SK-N-SH (cell line): Measurements from ENCODE around the gene SLC27A2. TPM values are rescaled to one million over a fixed set of nuclear protein-coding genes. Genes with fewer than 3 reads are reported as not detected.

Experiments used
- CTCF ChIA-PET: fragments of 300-600, 350-600 bp; formaldehyde crosslinking; extraction: SDS; loops from one replicate; lab custom pipeline; 2021; lab: Yijun Ruan, JAX
- POLR2A ChIA-PET: fragments of 350-600 bp; sonication (Branson Sonifier 250); formaldehyde crosslinking; extraction: SDS; loops from one replicate; lab custom pipeline; 2020; ENCODE audit warnings: antibody characterized with exemption, inconsistent platforms; lab: Yijun Ruan, JAX
- DNase-seq: peaks from one replicate; pipeline ENCODE4 v3.0.0; 2012
- H2AFZ ChIP-seq: fragments of 200-600 bp; sonication (generic); 2 replicates; pipeline ENCODE4 v1.8.1; 2016; ENCODE audit warnings: antibody characterized with exemption, mild to moderate bottlenecking, low read depth
- H3F3A ChIP-seq: fragments of 200-600 bp; sonication (generic); replicated peaks from 2 replicates; pipeline ENCODE3; 2016; ENCODE audit warnings: antibody characterized with exemption, mild to moderate bottlenecking; ENCODE audit not compliant: insufficient read depth
- H3K27ac ChIP-seq, 2 experiments: fragments of 200-500 bp in 1 of 2; fragments of 200-600 bp in 1 of 2; sonication (Bioruptor generic) in 1 of 2; sonication (generic), shearing (Covaris generic) in 1 of 2; 2 replicates each; pipeline versions ENCODE4 v1.5.1 to v1.6.1; 2014 to 2016; ENCODE audit warnings: low read depth in 2 of 2, inconsistent platforms in 1 of 2, low read length in 1 of 2, mild to moderate bottlenecking in 1 of 2, mixed read lengths in 1 of 2
- H3K27me3 ChIP-seq: fragments of 200-600 bp; sonication (generic), shearing (Covaris generic); 2 replicates; pipeline ENCODE4 v1.6.1; 2016; ENCODE audit warnings: mixed run types; ENCODE audit not compliant: insufficient read depth
- H3K36me3 ChIP-seq, 2 experiments: fragments of 200-500 bp in 1 of 2; fragments of 200-600 bp in 1 of 2; sonication (Bioruptor generic) in 1 of 2; sonication (generic) in 1 of 2; replicated peaks in 1 of 2; 2 replicates each; pipeline versions ENCODE3 to v1.5.1; 2014 to 2016; ENCODE audit warnings: low read length in 1 of 2, mild to moderate bottlenecking in 1 of 2; ENCODE audit not compliant: insufficient read depth in 2 of 2, control insufficient read depth in 1 of 2
- H3K4me1 ChIP-seq, 2 experiments: fragments of 200-500 bp in 1 of 2; fragments of 200-600 bp in 1 of 2; sonication (Bioruptor generic) in 1 of 2; sonication (generic), shearing (Covaris generic) in 1 of 2; 2 replicates each; pipeline versions ENCODE4 v1.5.1 to v1.6.1; 2014 to 2016; ENCODE audit warnings: low read depth in 1 of 2, low read length in 1 of 2, mixed run types in 1 of 2; ENCODE audit not compliant: insufficient read depth in 2 of 2, control insufficient read depth in 1 of 2
- H3K4me2 ChIP-seq: fragments of 200-600 bp; sonication (generic), shearing (Covaris generic); 2 replicates; pipeline ENCODE4 v1.6.1; 2017; ENCODE audit warnings: mixed run types
- H3K4me3 ChIP-seq, 2 experiments: fragments of 200-500 bp in 1 of 2; fragments of 200-600 bp in 1 of 2; sonication (Bioruptor generic) in 1 of 2; sonication (generic), shearing (Covaris generic) in 1 of 2; 2 replicates each; pipeline versions ENCODE4 v1.5.1 to v1.8.1; 2014 to 2016; ENCODE audit warnings: low read depth in 2 of 2, inconsistent platforms in 1 of 2, low read length in 1 of 2, mild to moderate bottlenecking in 1 of 2, mixed read lengths in 1 of 2, moderate library complexity in 1 of 2
- H3K79me2 ChIP-seq: fragments of 200-600 bp; sonication (generic); 2 replicates; pipeline ENCODE4 v1.8.1; 2017; ENCODE audit warnings: mild to moderate bottlenecking; ENCODE audit not compliant: insufficient read depth
- H3K9ac ChIP-seq: fragments of 200-600 bp; sonication (generic); 2 replicates; pipeline ENCODE4 v1.6.1; 2017; ENCODE audit warnings: mixed run types
- H3K9me2 ChIP-seq: fragments of 200-600 bp; sonication (generic); 2 replicates; pipeline ENCODE4 v1.6.1; 2017; ENCODE audit warnings: mixed run types
- H3K9me3 ChIP-seq: fragments of 200-600 bp; sonication (generic); 2 replicates; pipeline ENCODE4 v1.6.1; 2017; ENCODE audit warnings: mixed run types, mild to moderate bottlenecking, moderate library complexity
- H4K20me1 ChIP-seq: fragments of 200-600 bp; sonication (generic); 2 replicates; pipeline ENCODE4 v1.6.1; 2017; ENCODE audit warnings: mild to moderate bottlenecking, mixed run types; ENCODE audit not compliant: insufficient read depth
- CHD2 ChIP-seq: fragments of 150-350 bp; IDR thresholded peaks from 2 replicates; pipeline ENCODE4 v1.6.1; 2018; ENCODE audit warnings: low read length; ENCODE audit not compliant: partially characterized antibody
- EP300 ChIP-seq, 2 experiments: IDR thresholded peaks; 2 replicates each; pipeline versions ENCODE4 v1.4.0 to v1.6.1; 2012; ENCODE audit warnings: borderline replicate concordance in 1 of 2, low read depth in 1 of 2, low read length in 1 of 2
- FOXJ3 ChIP-seq: sonication (generic); formaldehyde crosslinking; IDR thresholded peaks from 2 replicates; pipeline ENCODE4 v1.5.1; 2020; ENCODE audit warnings: mild to moderate bottlenecking, missing genetic modification reagents
- FOXM1 ChIP-seq: IDR thresholded peaks from 2 replicates; pipeline ENCODE4 v1.4.0; 2012; ENCODE audit warnings: low read depth, mild to moderate bottlenecking
- GATA2 ChIP-seq: sonication (generic); formaldehyde crosslinking; IDR thresholded peaks from 2 replicates; pipeline ENCODE4 v1.5.0; 2020; ENCODE audit warnings: mild to moderate bottlenecking, missing genetic modification reagents
- NRF1 ChIP-seq: IDR thresholded peaks from 2 replicates; pipeline ENCODE4 v1.6.1; 2012; ENCODE audit warnings: low read depth, mild to moderate bottlenecking, low read length
- RCOR1 ChIP-seq: fragments of 150-350 bp; IDR thresholded peaks from 2 replicates; pipeline ENCODE4 v1.6.1; 2017; ENCODE audit warnings: antibody characterized with exemption, low read length
- RXRA ChIP-seq: IDR thresholded peaks from 2 replicates; pipeline ENCODE4 v1.4.0; 2012; ENCODE audit warnings: low read depth, mild to moderate bottlenecking, borderline replicate concordance
- SIN3A ChIP-seq: IDR thresholded peaks from 2 replicates; pipeline ENCODE4 v1.6.1; 2012; ENCODE audit warnings: low read depth, mild to moderate bottlenecking, low read length, moderate library complexity, borderline replicate concordance
- YY1 ChIP-seq: IDR thresholded peaks from 2 replicates; pipeline ENCODE4 v1.4.0; 2012; ENCODE audit warnings: low read depth, mild to moderate bottlenecking
- WGBS: methylation state at CpG from one replicate; pipeline ENCODE4 v1.1.6; 2017; ENCODE audit warnings: low lambda C conversion rate; 5-methylcytosine and 5-hydroxymethylcytosine counted together
- polyA plus RNA-seq, 3 experiments: library from polyadenylated mRNA; depleted of rRNA; stranded (reverse); fragments of >200 nt; gene quantifications; 2 replicates each; pipeline ENCODE4 v1.2.3, GENCODE V29; 2012
- TF ChIP-seq, protein P1 (sequence below): fragments of 150-350 bp; IDR thresholded peaks from 2 replicates; pipeline ENCODE4 v1.6.1; 2017; ENCODE audit warnings: antibody characterized with exemption, low read length, low read depth, borderline replicate concordance
- TF ChIP-seq, protein P2 (sequence below): IDR thresholded peaks from 2 replicates; pipeline ENCODE4 v1.4.0; 2012; ENCODE audit warnings: low read depth, borderline replicate concordance
- TF ChIP-seq, protein P3 (sequence below): IDR thresholded peaks from 2 replicates; pipeline ENCODE4 v1.4.0; 2012; ENCODE audit warnings: low read depth
- TF ChIP-seq, protein P4 (sequence below): fragments of 150-350 bp; IDR thresholded peaks from 2 replicates; pipeline ENCODE4 v1.6.1; 2016; ENCODE audit warnings: mild to moderate bottlenecking, low read depth, low read length

The SLC27A2 gene
- polyA plus RNA-seq, 1 of the 3 experiments (the other 2 are of a cell fraction) = 0.49 TPM

DNA sequence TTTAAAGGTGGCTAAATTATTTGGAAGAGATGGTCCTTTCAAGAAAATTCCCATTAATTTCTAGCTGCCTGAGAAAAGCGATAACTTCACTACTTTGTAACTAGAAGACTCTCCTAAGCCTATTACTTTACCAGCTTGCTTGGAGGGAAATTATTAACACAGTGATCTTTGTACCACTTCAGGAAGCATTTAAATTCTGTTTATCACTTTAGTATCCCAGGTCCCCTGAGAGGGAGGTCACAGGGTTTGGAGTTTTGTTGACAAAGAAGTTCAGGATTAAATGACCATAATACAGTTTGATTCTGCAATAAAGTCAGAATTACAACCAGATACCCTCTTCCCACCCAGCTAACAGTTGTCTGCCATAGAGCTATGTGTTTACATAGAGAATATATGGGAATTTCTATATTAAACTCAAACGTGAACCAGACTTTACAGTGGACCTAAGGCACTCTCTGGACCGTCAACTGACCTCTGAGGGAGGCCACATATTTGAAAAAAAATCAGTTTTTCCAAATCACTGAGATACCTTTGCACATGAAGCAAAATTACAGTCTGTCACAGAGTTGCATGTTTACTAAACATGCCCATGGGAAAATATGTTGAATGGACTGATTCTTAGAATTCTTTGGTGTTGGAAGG, 3.0 kb downstream of the SLC27A2 start:
- no peak overlapping the region for H3K9ac ChIP-seq
- H3K9me3 ChIP-seq = no peaks in the 10 kb centered on the region
- H3F3A ChIP-seq = no peaks in the 10 kb centered on the region
- H3K4me3 ChIP-seq = no peak overlapping the region
- H3K4me1 ChIP-seq = peaks cover 0 to 8% of the 10 kb centered on the region in 2 experiments; a peak in 1 of 4 replicates
- no peak for DNase-seq
- no peaks in the 10 kb centered on the region for H4K20me1 ChIP-seq
- H3K4me2 ChIP-seq = no peak overlapping the region
- POLR2A ChIA-PET = no interaction called here
- 64% methylated on average over 3 of the region's 3 CpGs for WGBS
- H3K36me3 ChIP-seq = no peaks in the 10 kb centered on the region
- no peaks in the 10 kb centered on the region for H3K9me2 ChIP-seq
- H3K79me2 ChIP-seq = no peaks in the 10 kb centered on the region
- H3K27ac ChIP-seq = no peak overlapping the region
- H3K27me3 ChIP-seq = no peaks in the 10 kb centered on the region; the same call in 1 of the 2 replicates
- H2AFZ ChIP-seq = no peak overlapping the region
- CTCF ChIA-PET = interaction anchor here (2.2 kb wide), 1 partner anchor 131 kb away, joined by 6 read pairs; no protein-coding TSS in a partner anchor
- no peak for TF ChIP-seq NRF1
- no peak for TF ChIP-seq GATA2 (CRISPR knock-in tag)
- no peak for TF ChIP-seq RCOR1
- TF ChIP-seq FOXM1 = no peak
- TF ChIP-seq RXRA = no peak
- TF ChIP-seq SIN3A = no peak
- TF ChIP-seq, protein P1, sequence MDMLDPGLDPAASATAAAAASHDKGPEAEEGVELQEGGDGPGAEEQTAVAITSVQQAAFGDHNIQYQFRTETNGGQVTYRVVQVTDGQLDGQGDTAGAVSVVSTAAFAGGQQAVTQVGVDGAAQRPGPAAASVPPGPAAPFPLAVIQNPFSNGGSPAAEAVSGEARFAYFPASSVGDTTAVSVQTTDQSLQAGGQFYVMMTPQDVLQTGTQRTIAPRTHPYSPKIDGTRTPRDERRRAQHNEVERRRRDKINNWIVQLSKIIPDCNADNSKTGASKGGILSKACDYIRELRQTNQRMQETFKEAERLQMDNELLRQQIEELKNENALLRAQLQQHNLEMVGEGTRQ = no peak
- TF ChIP-seq, protein P2, sequence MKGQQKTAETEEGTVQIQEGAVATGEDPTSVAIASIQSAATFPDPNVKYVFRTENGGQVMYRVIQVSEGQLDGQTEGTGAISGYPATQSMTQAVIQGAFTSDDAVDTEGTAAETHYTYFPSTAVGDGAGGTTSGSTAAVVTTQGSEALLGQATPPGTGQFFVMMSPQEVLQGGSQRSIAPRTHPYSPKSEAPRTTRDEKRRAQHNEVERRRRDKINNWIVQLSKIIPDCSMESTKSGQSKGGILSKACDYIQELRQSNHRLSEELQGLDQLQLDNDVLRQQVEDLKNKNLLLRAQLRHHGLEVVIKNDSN = no peak
- TF ChIP-seq, protein P3, sequence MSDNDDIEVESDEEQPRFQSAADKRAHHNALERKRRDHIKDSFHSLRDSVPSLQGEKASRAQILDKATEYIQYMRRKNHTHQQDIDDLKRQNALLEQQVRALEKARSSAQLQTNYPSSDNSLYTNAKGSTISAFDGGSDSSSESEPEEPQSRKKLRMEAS = no peak
- TF ChIP-seq EP300 (IDR thresholded peaks at IDR 0.05; ENCODE audit: borderline replicate concordance in 1 of 2, low read depth in 1 of 2, low read length in 1 of 2) = no peak
- TF ChIP-seq YY1 = no peak
- no peak for TF ChIP-seq FOXJ3 (CRISPR knock-in tag)
- TF ChIP-seq, all 33 proteins: peak for 0

DNA sequence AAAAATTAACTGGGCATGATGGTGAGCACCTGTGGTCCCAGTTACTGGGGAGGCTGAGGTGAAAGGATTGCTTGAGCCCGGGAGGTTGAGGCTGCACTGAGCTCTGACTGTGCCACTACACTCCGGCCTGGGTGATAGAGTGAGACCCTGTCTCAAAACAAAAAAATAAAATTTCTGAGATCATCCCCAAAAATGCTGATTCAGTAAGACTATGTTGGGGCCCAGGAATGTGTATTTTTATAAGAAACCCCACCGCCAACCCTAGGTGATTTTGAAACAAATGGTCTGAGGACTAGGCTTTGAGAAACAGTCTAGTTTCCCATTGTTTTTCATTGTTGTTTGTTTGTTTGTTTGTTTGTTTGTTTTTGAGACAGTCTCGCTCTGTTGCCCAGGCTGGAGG, 4.1 kb downstream of the SLC27A2 start:
- Histone ChIP-seq H3K4me3 (no peak overlapping the region), H3K4me1 (peaks cover 0 to 8% of the 10 kb centered on the region in 2 experiments; a peak in 1 of 4 replicates), H4K20me1 (no peaks in the 10 kb centered on the region), H3K9me3 (no peaks in the 10 kb centered on the region), H2AFZ (no peak overlapping the region), H3F3A (no peaks in the 10 kb centered on the region), H3K9ac (no peak overlapping the region), H3K36me3 (no peaks in the 10 kb centered on the region), H3K79me2 (no peaks in the 10 kb centered on the region), H3K27me3 (no peaks in the 10 kb centered on the region; the same call in 1 of the 2 replicates), H3K27ac (no peak overlapping the region), H3K9me2 (no peaks in the 10 kb centered on the region), H3K4me2 (no peak overlapping the region)
- ChIA-PET POLR2A (no interaction called here), CTCF (interaction anchor here (1.1 to 1.6 kb wide), 2 partner anchors 11 to 130 kb away, joined by 4 to 5 read pairs; no protein-coding TSS in a partner anchor)
- DNase-seq = no peak
- 68% methylated on average over 4 of the region's 4 CpGs for WGBS
- TF ChIP-seq, protein P4, sequence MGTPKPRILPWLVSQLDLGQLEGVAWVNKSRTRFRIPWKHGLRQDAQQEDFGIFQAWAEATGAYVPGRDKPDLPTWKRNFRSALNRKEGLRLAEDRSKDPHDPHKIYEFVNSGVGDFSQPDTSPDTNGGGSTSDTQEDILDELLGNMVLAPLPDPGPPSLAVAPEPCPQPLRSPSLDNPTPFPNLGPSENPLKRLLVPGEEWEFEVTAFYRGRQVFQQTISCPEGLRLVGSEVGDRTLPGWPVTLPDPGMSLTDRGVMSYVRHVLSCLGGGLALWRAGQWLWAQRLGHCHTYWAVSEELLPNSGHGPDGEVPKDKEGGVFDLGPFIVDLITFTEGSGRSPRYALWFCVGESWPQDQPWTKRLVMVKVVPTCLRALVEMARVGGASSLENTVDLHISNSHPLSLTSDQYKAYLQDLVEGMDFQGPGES = no peak
- no peak for TF ChIP-seq CHD2
